GM21423 (cell line): ENCODE results near the gene ACKR4.
"Not testable (repeated sequence)": the region's sequence is repeated elsewhere in the genome, so short reads cannot be mapped to it uniquely, and the experiment has no call there.

ENCODE experiments used
- ATAC-seq: cut with Tn5 transposase; IDR thresholded peaks from one replicate; pipeline ENCODE4 v1.9.1; 2021; ENCODE audit warnings: mild to moderate bottlenecking, moderate library complexity; ENCODE audit not compliant: unreplicated experiment

ACKR4 gene

GRCh38 chr3:132596816-132597433 lies at the start of gene ACKR4:
Gene ACKR4, plus strand, starts transcription at chr3:132597270. Its CDS starts 3,128 bp downstream, at chr3:132600398.
- ATAC-seq = no peak

- ATAC-seq = no peak
These were observed 47.9 kb upstream of the ACKR4 start for GRCh38 chr3:132549169-132549568.

GRCh38 chr3:132549890-132550578 lies 47.0 kb upstream of the ACKR4 start:
- ATAC-seq = peak; percentile 75

GRCh38 chr3:132550579-132551305 lies 46.3 kb upstream of the ACKR4 start:
- peak; percentile 10 for ATAC-seq

GRCh38 chr3:132553826-132554225 lies 43.2 kb upstream of the ACKR4 start:
- no peak for ATAC-seq

- no peak for ATAC-seq
These were observed 42.6 kb upstream of the ACKR4 start for GRCh38 chr3:132554437-132554836.

- no peak for ATAC-seq
These were observed 41.6 kb upstream of the ACKR4 start for GRCh38 chr3:132555306-132556035.

- ATAC-seq = not testable (repeated sequence)
These were observed 41.1 kb upstream of the ACKR4 start for GRCh38 chr3:132556036-132556386.

GRCh38 chr3:132556508-132557159 lies 40.4 kb upstream of the ACKR4 start:
- no peak for ATAC-seq

- no peak for ATAC-seq
These were observed 36.1 kb upstream of the ACKR4 start for GRCh38 chr3:132561003-132561402.

GRCh38 chr3:132563420-132564069 lies 33.5 kb upstream of the ACKR4 start:
- no peak for ATAC-seq

GRCh38 chr3:132564070-132564465 lies 33.0 kb upstream of the ACKR4 start:
- no peak for ATAC-seq

GRCh38 chr3:132568422-132568821 lies 28.6 kb upstream of the ACKR4 start:
- ATAC-seq = no peak

GRCh38 chr3:132569153-132569552 lies 27.9 kb upstream of the ACKR4 start:
- no peak for ATAC-seq

GRCh38 chr3:132569580-132569979 lies 27.5 kb upstream of the ACKR4 start:
- ATAC-seq = no peak

GRCh38 chr3:132570016-132570415 lies 27.1 kb upstream of the ACKR4 start:
- no peak for ATAC-seq

GRCh38 chr3:132573797-132574211 lies 23.3 kb upstream of the ACKR4 start:
- no peak for ATAC-seq

- no peak for ATAC-seq
These were observed 9.7 kb upstream of the ACKR4 start for GRCh38 chr3:132587401-132587800.

- ATAC-seq = no peak
These were observed 4.9 kb upstream of the ACKR4 start for GRCh38 chr3:132592216-132592615.

GRCh38 chr3:132593241-132593946 lies 3.7 kb upstream of the ACKR4 start:
- ATAC-seq = no peak
